Smooth muscle cell (in vitro differentiated cells): ENCODE measurements around the gene PDZK1. TPM values are rescaled to one million over a fixed set of nuclear protein-coding genes. Genes with fewer than 3 reads are reported as not detected.
A peak's percentile ranks its signal among the peaks of the same experiment; 100 is the strongest.
"Not testable (repeated sequence)": the region's sequence is repeated elsewhere in the genome, so short reads cannot be mapped to it uniquely, and the experiment has no call there.

ENCODE experiments used
- DNase-seq: peaks from one replicate; lab custom pipeline; 2025; ENCODE audit not compliant: unreplicated experiment; lab: John Stamatoyannopoulos, UW
- H2AFZ ChIP-seq: fragments of 200-600 bp; sonication (generic); 2 replicates; pipeline ENCODE4 v1.6.0; 2016; ENCODE audit warnings: antibody characterized with exemption, low read depth, mild to moderate bottlenecking
- H3F3A ChIP-seq: fragments of 200-600 bp; sonication (generic); 2 replicates; pipeline ENCODE4 v1.6.0; 2017; ENCODE audit warnings: antibody characterized with exemption, low read depth
- H3K27ac ChIP-seq: fragments of 200-600 bp; sonication (generic); 2 replicates; pipeline ENCODE4 v1.5.1; 2016; ENCODE audit warnings: low read depth, mild to moderate bottlenecking
- H3K27me3 ChIP-seq: fragments of 200-600 bp; sonication (generic); 2 replicates; pipeline ENCODE4 v1.6.1; 2016; ENCODE audit warnings: low read depth, mild to moderate bottlenecking
- H3K36me3 ChIP-seq: fragments of 200-600 bp; sonication (generic); 2 replicates; pipeline ENCODE4 v1.5.1; 2016; ENCODE audit warnings: low read depth
- H3K4me1 ChIP-seq: fragments of 200-600 bp; sonication (generic); 2 replicates; pipeline ENCODE4 v1.5.1; 2016; ENCODE audit warnings: low read depth
- H3K4me2 ChIP-seq: fragments of 200-600 bp; sonication (generic); 2 replicates; pipeline ENCODE4 v1.6.0; 2016; ENCODE audit warnings: mild to moderate bottlenecking
- H3K4me3 ChIP-seq: fragments of 200-600 bp; sonication (generic); 2 replicates; pipeline ENCODE4 v1.5.1; 2016; ENCODE audit warnings: mild to moderate bottlenecking
- H3K79me2 ChIP-seq: fragments of 200-600 bp; sonication (generic); 2 replicates; pipeline ENCODE4 v1.6.0; 2016; ENCODE audit warnings: low read depth, mild to moderate bottlenecking
- H3K9ac ChIP-seq: fragments of 200-600 bp; sonication (generic); 2 replicates; pipeline ENCODE4 v1.6.0; 2016; ENCODE audit warnings: low read depth
- H3K9me3 ChIP-seq: fragments of 200-600 bp; sonication (generic); replicated peaks from 2 replicates; pipeline ENCODE4 v1.5.1; 2016; ENCODE audit warnings: low read depth
- H4K20me1 ChIP-seq: fragments of 200-600 bp; sonication (generic); 2 replicates; pipeline ENCODE4 v1.6.0; 2016; ENCODE audit warnings: low read depth
- CTCF ChIP-seq: fragments of 200-600 bp; sonication (generic); IDR thresholded peaks from 2 replicates; pipeline ENCODE4 v1.5.1; 2017; ENCODE audit warnings: borderline replicate concordance, mild to moderate bottlenecking, antibody characterized with exemption; ENCODE audit not compliant: insufficient read depth, poor library complexity, severe bottlenecking
- WGBS: methylation state at CpG from one replicate; pipeline ENCODE4 v1.1.7; 2016; ENCODE audit warnings: low lambda C conversion rate; 5-methylcytosine and 5-hydroxymethylcytosine counted together
- polyA plus RNA-seq: library from polyadenylated mRNA; unstranded; fragments of >200 nt; fragmentation: Nextera tagmentation; extraction: Ambion mirVana; gene quantifications from 2 replicates; pipeline ENCODE4 v1.2.1, GENCODE V29; 2016
- total RNA-seq: library from RNA; depleted of rRNA; stranded (reverse); fragments of >200 nt; gene quantifications from 2 replicates; pipeline ENCODE4 v1.2.3, GENCODE V29; 2014

PDZK1 gene
- total and polyA plus RNA-seq, 2 experiments from 2014 or later, result 0.45 TPM; not detected in 1

GRCh38 chr1:145720878-145721671, 13.9 kb upstream of the PDZK1 start:
- Histone ChIP-seq H3K4me2 (peak overlapping the region; percentile 84), H4K20me1 (no peaks in the 10 kb centered on the region), H3K27ac (peak overlapping the region; percentile 7), H3K27me3 (no peaks in the 10 kb centered on the region), H2AFZ (peak overlapping the region; percentile 26), H3K79me2 (no peaks in the 10 kb centered on the region), H3K36me3 (no peaks in the 10 kb centered on the region), H3K9me3 (no peaks in the 10 kb centered on the region), H3K9ac (peak overlapping the region; percentile 34), H3F3A (no peaks in the 10 kb centered on the region), H3K4me3 (peak overlapping the region; percentile 38), H3K4me1 (peaks cover 5% of the 10 kb centered on the region)
- peak; percentile 83 for TF ChIP-seq CTCF
- peak; percentile 28 for DNase-seq
- 22% methylated on average over 47 of the region's 47 CpGs for WGBS

- Histone ChIP-seq H3K36me3 (no peaks in the 10 kb centered on the region), H3K4me1 (peaks cover 6% of the 10 kb centered on the region), H3K27me3 (no peaks in the 10 kb centered on the region), H3K4me2 (peak overlapping the region; percentile 84), H3K9me3 (no peaks in the 10 kb centered on the region), H3K27ac (peak overlapping the region; percentile 7), H3K79me2 (no peaks in the 10 kb centered on the region), H3F3A (no peaks in the 10 kb centered on the region), H4K20me1 (no peaks in the 10 kb centered on the region), H3K9ac (peak overlapping the region; percentile 2), H2AFZ (peak overlapping the region; percentile 26), H3K4me3 (peak overlapping the region; percentile 38)
- 48% methylated on average over 5 of the region's 5 CpGs for WGBS
- no peak for TF ChIP-seq CTCF
- DNase-seq, result no peak
Measured at GRCh38 chr1:145720556-145720877, 13.3 kb upstream of the PDZK1 start.

- TF ChIP-seq CTCF, result no peak
- H3K9me3 ChIP-seq, result no peaks in the 10 kb centered on the region
- peak within 1 kb of the TSS; percentile 2 for H3K9ac ChIP-seq
- no peaks in the 10 kb centered on the region for H3F3A ChIP-seq
- peaks cover 6% of the 10 kb centered on the region for H3K4me1 ChIP-seq
- H3K79me2 ChIP-seq, result no peaks in the 10 kb centered on the region
- peak within 1 kb of the TSS; percentile 7 for H3K27ac ChIP-seq
- peak within 1 kb of the TSS; percentile 84 for H3K4me2 ChIP-seq
- H2AFZ ChIP-seq, result no peak within 1 kb of the TSS
- DNase-seq, result no peak
- 88% methylated on average over 12 of the region's 12 CpGs for WGBS
- H4K20me1 ChIP-seq, result no peaks in the 10 kb centered on the region
- H3K36me3 ChIP-seq, result no peaks in the 10 kb centered on the region
- H3K4me3 ChIP-seq, result no peak within 1 kb of the TSS
- no peaks in the 10 kb centered on the region for H3K27me3 ChIP-seq
Measured at GRCh38 chr1:145719230-145720079, 12.3 kb upstream of the PDZK1 start, which contains the start of gene CD160. Gene CD160 (plus strand): TSS chr1:145719499. CDS start chr1:145728328, 8,829 bp downstream.

DNA sequence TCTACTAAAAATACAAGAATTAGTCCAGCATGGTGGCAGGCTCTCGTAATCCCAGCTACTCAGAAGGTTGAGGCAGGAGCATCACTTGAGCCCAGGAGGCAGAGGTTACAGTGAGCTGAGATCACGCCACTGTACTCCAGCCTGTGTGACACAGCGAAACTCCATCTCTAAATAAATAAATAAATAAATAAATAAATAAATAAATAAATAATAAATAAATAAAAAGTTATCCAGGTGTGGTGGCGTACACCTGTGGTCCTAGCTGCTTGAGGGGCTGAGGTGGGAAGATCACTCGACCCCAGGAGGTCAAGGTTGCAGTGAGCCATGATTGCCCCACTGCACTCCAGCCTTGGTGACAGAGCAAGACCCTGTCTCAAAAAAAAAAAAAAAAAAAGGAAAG, 11.3 kb upstream of the PDZK1 start:
- not testable (repeated sequence) for H3K4me2 ChIP-seq, H4K20me1 ChIP-seq, H3K27me3 ChIP-seq, H3K79me2 ChIP-seq, H3K9ac ChIP-seq, H2AFZ ChIP-seq, H3K9me3 ChIP-seq, DNase-seq, H3F3A ChIP-seq, H3K4me1 ChIP-seq, H3K27ac ChIP-seq, H3K36me3 ChIP-seq, H3K4me3 ChIP-seq
- WGBS, result 92% methylated on average over 5 of the region's 5 CpGs
